Measurements from ENCODE around the gene SLC51B. TPM values are rescaled to one million over a fixed set of nuclear protein-coding genes. Genes with fewer than 3 reads are reported as not detected.

Gene SLC51B
- total and polyA plus RNA-seq, 8 donors, result 0.39 to 19.3 (median 14.1) TPM

- intact Hi-C loops (cut with DNase I), result no loop called here
- no peaks in the 10 kb centered on the region for H3K9me3 ChIP-seq
- peak overlapping the region in 1 of 2 donors; percentile 23 for H3K27ac ChIP-seq
- no peak for TF ChIP-seq CTCF (IDR thresholded peaks at IDR 0.05)
- DNase-seq (no peak), ATAC-seq (no peak)
- H3K27me3 ChIP-seq, result peaks cover 0 to 15% of the 10 kb centered on the region in 2 donors
- peaks cover 38 to 55% of the 10 kb centered on the region in 2 donors for H3K4me1 ChIP-seq
- no peak overlapping the region for H3K4me3 ChIP-seq
- no peaks in the 10 kb centered on the region for H3K36me3 ChIP-seq
Observed at GRCh38 chr15:65085990-65086679, 40.9 kb downstream of the SLC51B start.

- Histone ChIP-seq H3K9me3 (no peaks in the 10 kb centered on the region), H3K27ac (peak overlapping the region in 1 of 2 donors; percentile 55), H3K36me3 (no peaks in the 10 kb centered on the region), H3K4me1 (peaks cover 34 to 53% of the 10 kb centered on the region in 2 donors), H3K27me3 (peaks cover 0 to 15% of the 10 kb centered on the region in 2 donors), H3K4me3 (no peak overlapping the region)
- intact Hi-C loops (cut with DNase I), result no loop called here
- no peak for DNase-seq
- ATAC-seq, result no peak
- TF ChIP-seq CTCF (IDR thresholded peaks at IDR 0.05), result no peak
Observed at GRCh38 chr15:65086680-65087111, 41.5 kb downstream of the SLC51B start.

- peak in 1 of 4 donors; percentile 63 for DNase-seq
Observed at GRCh38 chr15:65087411-65087810, 42.2 kb downstream of the SLC51B start.

GRCh38 chr15:65087873-65088642 is 42.9 kb downstream of the SLC51B start:
- intact Hi-C loops (cut with DNase I), result no loop called here
- Histone ChIP-seq H3K4me3 (no peak overlapping the region), H3K36me3 (no peaks in the 10 kb centered on the region), H3K27ac (peak overlapping the region; percentile 55 to 59), H3K4me1 (peaks cover 20 to 39% of the 10 kb centered on the region in 2 donors), H3K9me3 (no peaks in the 10 kb centered on the region), H3K27me3 (peaks cover 0 to 8% of the 10 kb centered on the region in 2 donors)
- TF ChIP-seq CTCF (IDR thresholded peaks at IDR 0.05), result no peak
- DNase-seq (peak in 2 of 4 donors; percentile 64 to 81), ATAC-seq (peak; percentile 32)

More at GRCh38 chr15:65087411-65087810, 42.2 kb downstream of the SLC51B start:
- TF ChIP-seq CTCF (IDR thresholded peaks at IDR 0.05), result no peak
- Histone ChIP-seq H3K27ac (peak overlapping the region; percentile 55 to 59), H3K9me3 (no peaks in the 10 kb centered on the region), H3K27me3 (peaks cover 0 to 11% of the 10 kb centered on the region in 2 donors), H3K4me3 (no peak overlapping the region), H3K36me3 (no peaks in the 10 kb centered on the region), H3K4me1 (peaks cover 27 to 45% of the 10 kb centered on the region in 2 donors)
- intact Hi-C loops (cut with DNase I), result no loop called here
- ATAC-seq, result peak; percentile 56

- ATAC-seq (no peak), DNase-seq (no peak)
- Histone ChIP-seq H3K4me3 (no peak overlapping the region), H3K36me3 (no peaks in the 10 kb centered on the region), H3K27me3 (peaks cover 0 to 4% of the 10 kb centered on the region in 2 donors), H3K4me1 (peaks cover 20 to 39% of the 10 kb centered on the region in 2 donors), H3K27ac (peak overlapping the region; percentile 55 to 59), H3K9me3 (no peaks in the 10 kb centered on the region)
- intact Hi-C loops (cut with DNase I), result no loop called here
- TF ChIP-seq CTCF (IDR thresholded peaks at IDR 0.05), result no peak
Observed at GRCh38 chr15:65088643-65089021, 43.4 kb downstream of the SLC51B start.

All from left lung (tissue), 10 donors.